ENCODE data around the gene RPTOR.

RPTOR gene

DNA sequence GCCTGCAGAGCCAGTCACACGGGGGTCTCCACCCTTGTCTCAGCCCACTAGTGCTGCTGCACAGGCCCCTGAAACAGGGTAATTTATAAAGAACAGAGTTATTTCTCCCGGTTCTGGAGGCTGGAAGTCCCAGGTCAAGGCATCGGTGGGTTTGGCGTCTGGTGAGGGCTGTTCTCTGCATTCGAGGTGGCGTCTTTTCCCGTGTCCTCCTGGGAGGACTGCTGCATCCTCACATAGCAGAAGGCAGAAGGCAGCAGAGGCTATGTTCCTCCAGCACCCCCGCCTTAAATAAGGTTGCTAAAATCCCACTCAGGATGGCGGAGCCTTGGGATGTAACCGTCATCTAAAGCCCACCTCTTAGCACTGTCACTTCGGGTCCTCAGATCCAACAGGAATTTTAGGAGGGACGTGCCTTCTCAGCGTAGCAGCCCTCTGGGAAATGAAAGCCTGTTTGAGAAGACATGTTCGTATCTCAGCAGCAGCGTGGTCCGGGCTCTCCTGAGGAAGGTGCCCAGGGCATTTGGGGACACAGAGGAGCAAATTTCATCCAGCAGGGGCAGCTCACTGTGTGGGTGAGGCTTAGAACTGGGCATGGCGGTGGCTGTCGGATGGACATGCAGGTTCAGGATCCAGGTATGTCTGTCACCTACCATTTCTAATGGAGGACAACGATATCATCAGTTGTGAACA is 225.4 kb downstream of the RPTOR start:
- DNase-seq, result no peak

DNA sequence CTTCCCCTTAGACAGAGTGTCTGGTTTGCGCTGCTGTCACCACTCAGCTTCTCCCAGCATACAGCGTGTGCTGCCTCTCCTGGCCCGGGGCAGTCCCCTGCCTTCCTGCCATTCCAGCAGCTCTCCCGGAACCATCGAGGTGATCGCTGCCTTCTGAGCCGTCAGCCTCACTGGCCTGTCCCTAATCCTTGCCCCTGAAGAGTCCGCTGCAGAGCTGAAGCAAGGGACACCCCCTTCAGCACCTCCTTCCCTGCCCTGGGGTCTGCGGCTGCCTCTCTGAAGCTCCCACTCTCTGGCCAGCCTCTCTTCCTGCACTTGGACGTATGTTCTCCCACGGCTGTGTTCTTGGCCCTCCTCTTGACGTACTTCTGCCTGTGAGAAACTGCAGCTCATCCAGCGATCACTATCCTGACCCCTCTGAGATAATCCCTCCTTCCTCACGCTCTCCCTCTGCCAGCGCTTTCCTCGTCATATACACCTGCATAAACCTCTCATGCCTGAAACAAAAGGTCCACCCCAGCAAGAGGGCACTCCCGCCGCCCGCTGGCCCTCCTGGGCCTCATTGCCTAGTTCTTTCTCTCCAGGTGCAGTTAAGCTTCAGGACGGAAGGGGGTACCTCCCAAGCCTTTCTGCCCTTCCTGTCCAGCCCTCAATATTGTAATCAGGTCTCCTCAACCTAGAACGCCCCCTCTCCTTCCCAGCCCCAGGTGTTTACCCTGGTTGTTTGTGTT is 226.4 kb downstream of the RPTOR start:
- DNase-seq, result no peak

DNA sequence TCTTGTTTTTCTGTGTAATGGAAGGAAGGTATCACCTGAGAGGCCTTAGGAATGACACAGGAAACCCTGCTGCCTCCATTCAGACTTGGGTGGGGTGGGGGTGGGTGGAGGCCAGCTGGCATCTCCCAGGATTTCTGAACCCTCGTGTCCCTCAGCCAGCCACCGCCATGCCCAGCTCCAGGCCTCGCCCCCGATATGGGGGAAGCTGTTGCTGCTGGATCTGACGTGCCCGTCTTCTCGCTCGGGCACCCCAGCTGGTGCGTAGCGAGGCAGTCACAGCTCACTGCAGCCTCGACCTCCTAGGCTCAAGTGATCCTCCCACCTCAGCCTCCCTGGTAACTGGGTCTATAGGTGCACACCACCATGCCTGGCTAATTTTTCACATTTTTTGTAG is 227.0 kb downstream of the RPTOR start:
- no peak for DNase-seq

DNA sequence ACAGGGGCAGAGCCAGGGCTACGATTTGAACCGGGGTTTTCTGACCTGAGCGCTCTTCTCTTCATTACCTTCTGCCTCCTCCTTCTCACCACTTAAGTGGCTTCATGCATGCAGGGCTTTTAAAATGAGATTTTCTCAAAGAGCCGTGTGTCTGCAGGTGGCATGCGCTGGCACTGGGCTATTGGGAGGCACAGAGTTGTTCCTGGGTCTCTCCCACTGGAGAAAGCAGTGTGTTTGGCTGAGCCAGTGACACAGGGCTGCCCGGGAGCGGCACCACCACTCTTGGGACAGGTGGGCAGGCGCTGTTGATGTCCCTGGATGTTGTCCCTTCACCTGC is 228.2 kb downstream of the RPTOR start:
- no peak for DNase-seq

DNA sequence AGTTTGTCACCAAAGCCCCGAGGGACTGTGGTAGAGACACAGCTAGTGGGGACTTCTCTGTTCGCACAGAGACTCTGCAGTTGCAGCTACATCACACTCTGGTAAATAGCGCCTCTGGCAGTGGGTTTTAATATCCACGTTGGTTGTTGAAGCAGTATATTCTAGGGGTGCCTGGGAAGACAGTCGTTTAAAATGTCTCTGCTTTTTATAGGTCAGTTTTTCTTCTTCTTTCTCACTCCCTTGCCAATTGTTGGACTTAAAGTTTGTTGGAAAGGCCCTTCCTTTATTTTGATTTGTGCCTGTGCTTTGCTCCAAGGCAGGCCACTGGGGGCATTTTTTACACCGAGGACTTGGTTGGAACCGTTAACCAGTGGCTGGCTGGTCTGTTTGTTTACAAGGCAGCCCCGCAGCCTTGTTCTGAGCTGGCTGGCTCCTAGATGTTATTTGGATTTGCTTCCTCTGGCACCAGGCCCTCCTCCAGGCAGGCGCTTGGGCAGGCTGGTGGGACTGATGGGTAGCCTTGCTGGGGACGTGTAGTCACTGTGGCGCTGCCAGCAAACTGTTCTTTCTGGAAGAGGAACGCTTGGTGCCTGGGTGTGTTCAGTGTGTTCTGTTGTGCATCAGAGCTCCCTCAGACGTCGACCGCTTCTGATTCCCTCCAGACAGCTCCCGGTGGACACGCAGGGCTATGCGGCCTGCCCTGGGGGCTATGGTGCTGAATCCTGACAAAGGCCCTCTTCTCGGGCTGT is 228.8 kb downstream of the RPTOR start:
- DNase-seq, result no peak

DNA sequence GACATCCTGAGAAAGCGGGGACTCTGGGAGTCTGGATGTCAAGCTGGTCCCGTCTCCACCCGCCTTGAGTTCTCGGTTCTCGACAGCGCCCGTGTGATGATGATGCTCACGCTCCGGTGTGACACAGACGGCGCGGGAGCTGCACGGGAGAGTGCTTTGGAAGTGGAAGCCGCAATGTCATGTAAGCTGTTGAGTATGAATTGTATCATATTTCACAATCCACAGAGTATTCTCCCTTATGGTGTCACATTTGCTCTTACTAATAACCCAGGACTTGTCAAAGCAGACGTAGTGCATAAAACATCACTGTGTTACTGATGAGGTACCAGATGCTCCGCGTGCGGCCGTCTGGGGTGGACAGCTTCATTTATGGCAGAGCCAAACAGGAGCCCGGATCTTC is 229.5 kb downstream of the RPTOR start:
- peak in 1 of 2 donors; percentile 8 for DNase-seq

DNA sequence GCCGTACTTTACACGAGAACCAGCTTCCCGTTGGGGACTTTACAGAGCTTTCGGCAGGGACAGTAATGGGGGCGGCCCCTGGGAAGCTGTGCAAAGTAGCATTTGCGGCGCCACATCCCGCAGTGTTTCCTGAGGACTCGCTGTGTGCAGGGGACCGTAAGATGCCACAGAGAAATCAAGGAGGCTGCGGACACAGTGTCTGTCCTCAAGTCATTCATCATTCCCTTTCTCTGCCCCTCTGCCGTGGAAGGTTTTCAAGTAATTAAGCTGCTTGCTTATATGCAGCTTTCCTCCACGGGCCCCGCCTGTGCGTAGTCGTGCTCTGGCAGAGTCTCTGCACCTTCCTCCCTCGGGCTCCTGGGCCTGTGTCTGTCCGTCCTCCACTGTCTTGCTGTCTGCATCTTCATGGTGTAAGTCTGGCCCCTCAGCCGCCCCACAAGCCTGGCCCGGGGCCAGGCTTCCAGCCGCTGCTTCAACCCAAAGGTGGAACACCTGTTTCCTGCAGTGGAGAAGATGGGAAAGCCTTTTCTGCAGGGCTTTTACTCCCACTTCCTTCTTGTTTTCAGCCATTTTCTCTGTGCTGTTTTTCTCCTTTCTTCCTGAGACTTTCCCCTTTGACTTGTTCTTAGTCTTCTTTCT is 230.1 kb downstream of the RPTOR start:
- no peak for DNase-seq

DNA sequence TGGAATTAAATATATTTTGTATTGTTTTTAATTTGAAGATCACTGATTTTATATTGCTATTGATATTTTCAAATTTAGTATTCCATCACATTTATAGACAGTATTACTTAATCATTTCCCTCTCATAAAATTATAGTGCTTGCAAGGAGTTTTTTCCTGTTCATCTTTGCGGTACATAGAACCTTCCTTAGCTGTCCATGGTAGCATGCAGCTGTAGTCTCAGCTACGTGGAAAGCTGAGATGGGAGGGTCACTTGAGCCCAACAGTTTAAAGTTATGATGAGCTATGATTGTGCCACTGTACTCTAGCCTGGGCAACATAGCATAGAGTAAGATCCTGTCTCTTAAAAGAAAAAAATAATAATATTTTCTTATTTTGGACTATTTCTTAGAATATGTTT is 231.2 kb downstream of the RPTOR start:
- no peak for DNase-seq

DNA sequence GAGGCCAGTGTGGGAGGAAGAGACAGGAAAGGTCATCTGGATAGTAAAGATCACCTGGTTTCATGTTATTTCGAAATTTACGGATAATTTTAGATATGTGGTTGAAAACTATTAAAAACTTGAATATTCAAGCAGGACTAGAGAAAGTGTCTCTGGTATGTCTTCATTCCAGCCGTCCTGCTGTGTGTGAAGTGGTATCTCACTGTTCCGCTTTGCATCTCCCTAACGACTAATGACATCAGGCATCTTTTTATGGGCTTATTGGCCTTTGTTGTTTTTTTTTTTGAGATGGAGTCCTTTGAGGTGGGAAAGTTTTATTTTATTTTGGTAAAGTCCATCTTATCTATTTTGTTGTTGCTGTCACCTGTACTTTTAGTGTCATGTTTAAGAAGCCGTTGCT is 232.6 kb downstream of the RPTOR start:
- DNase-seq, result no peak

DNA sequence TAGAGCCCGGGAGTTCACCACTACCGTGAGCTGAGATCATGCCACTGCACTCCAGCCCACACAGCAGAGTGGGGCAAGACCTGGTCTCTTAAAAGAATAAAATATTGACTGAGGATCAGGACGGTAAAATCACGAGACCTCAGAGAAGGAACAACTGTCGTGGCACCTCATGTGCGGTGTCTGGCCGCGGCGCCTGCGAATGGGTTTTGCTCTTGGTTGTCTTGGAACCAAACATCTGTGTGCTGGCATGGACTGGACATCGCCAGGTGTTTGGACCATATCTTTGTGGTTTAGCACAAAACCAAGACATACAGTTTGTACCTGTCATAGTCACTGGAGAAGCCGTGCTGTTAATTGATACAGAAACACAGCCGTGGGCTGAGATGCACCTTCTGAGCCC is 234.1 kb downstream of the RPTOR start:
- DNase-seq, result no peak

DNA sequence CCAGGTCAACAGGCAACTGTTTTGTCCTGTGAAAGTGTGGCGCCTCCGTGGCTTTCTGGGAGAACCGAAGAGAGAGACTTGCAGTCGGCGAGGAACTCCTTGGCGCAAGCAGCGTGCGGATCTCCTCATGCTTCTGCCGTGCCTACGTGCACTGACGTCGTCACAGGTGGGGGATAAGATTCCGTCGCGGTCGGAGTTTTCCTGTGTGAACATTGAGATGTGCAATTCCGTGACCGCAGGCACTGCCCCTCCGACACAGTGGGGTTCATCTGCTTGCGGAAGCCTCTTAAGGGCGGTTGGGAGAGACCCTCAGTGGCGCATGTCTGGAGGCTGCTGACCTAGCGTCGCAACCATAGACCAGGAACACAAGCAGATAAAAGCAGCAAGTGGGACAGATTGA is 234.7 kb downstream of the RPTOR start:
- no peak for DNase-seq

DNA sequence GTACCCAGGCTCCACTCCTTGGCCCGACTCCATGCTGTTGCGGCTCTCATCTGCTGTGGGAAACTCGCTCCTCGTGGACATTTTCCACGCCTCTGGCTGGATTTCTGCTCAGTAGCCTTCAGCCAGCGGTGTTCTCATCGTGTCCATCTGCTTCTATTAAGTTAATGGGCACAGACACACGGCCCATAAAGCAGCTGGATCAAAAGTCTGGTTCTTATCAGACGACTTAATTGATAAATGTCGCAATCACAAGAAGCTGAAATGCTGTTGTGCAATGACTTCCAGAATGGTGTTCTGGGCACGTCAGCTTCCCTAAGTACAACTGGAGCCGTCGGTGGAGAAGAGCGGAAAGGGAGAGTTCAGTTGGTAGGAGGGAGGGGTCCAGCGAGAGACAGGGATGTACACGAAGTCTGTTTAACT is 235.3 kb downstream of the RPTOR start:
- DNase-seq, result peak; percentile 61 to 68

DNA sequence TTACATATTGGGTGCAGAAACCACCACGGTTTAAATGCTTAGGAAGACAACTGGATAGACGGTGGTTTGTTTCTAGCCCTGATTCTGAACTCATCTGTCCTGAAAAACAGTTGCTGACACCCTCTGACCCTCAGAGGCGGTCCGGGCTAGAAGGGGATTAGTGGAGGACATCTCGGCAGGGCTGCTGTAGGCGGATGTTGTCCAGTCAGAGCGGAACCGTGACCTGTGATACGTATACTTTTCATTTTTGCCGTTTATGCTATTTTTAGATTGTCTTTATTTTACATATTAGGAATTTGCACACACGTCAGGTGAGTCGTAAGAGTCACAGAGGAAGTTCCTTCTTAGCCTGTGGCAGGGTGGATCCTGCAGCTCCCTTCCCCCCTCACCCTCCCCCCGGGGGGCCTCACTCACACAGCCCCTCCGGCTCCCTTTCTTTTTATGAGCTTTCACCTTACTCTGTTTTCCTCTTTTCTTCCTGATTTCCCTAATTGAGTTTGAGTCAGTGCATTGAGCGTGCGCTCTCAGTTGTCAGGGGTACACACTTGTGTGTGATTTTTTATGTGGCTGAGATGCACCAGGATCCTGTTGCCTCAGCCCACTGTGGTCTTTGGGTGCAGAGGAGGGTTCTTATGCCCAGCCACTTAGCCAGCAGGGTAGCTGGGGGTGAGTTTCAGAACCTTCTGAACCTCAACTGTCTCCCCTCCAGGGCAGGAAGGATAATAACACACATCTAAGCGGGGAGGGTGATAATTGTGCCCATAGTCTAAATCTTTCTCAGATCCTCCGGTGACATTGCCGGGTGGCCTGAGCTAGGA is 236.0 kb downstream of the RPTOR start:
- DNase-seq, result peak in 1 of 2 donors; percentile 38

DNA sequence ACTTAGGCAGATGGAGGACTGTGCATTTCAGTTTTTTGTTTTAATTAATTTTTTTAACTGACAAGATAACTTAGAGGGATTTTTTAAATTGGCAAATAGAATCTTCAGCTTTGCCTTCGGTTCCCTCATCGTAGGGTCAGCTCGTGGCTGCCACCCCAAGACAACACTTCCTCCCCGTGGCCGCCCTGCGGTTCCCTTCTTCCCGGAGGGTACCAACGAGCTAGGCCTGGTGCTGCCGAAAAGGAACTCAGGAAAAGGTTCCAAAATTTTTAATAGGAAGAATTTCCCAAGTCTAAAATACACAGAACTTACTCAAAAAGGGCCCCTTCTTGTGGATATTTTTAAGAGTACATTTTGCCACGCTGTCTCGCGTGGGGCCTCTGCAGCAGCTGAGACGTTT is 236.6 kb downstream of the RPTOR start:
- peak; percentile 56 to 59 for DNase-seq

DNA sequence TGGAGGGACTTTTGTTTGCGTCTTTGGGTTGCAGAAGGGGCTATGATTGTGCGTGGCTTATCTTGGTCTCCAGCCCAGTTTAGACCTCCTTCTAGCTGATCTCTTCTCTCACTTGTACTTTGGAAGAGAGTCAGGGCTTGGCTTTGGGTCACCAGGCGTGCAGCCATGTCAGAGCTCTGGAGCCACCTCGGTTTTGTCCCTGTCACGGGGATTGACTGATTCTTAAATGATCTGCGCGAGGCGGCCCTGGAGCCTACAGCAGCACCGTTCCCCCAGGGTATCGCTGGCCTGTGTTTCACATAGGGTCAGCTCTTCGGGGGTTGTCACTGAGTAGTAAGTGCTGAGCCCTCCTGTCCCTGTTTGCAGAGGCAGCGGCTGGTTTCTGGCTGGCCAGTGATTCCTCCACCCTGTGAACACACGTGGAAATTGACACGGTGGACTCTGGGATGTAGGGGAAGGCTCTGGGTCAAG is 237.2 kb downstream of the RPTOR start:
- DNase-seq, result no peak

DNA sequence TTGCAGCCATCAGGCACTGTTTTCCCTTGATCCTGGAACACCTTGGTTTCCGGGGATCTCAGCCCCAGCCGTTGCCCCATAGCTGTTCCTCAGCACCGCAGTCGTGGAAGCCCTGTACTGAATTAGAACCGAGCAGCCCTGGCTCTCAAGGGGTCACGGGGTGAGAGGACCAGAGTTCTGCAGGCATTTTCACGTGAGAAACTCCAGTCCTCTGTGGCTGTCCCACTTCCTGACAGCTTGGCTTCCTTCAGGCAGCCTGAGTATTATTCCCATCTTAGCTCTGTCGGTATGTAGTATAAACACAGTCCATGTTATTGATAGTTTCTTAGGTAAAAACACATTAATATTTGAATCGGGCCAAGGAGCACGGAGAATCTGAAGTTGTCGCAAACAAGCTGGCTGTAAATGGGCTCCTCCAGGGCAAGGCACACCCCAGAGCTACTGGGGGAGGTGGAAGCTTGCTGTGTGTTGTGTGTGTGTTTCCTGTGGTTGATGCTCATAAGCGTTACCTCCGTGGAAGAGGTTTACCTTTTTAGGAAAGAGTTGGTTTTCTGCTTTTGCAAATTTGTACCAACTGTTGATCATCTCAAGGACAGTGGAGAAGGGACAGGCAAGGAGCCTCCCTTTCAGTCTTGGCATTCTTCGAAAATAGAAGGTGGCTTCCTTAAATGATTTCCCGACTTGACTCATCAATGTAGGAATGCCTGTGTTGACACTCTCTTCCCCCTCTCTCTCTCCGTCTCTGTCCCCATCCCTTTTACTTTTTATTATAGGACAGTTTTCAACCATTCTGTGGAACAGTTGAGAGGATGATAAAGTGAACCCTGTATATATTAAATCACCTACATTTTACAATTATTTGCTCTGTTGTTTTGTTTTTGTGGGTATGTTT is 238.1 kb downstream of the RPTOR start:
- no peak for DNase-seq

DNA sequence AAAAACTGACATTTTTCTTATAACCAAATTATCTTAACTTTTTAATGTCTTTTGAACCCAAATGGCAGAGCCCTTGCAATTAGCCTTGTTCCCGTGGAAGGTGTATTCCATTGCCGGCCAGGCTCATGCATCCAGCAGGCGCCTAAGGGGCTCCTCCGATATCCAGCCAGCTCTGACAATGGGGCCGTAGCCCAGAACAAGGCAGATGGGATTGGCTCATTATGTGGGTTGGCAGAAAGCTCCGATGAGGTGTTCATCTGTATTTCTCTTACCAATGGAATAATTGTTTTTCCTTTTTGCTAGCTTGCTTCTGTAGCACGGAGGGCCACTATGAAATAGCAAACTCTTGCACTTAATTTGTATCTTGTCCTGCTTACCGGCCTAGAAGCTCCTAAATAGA is 238.8 kb downstream of the RPTOR start:
- DNase-seq, result no peak

DNA sequence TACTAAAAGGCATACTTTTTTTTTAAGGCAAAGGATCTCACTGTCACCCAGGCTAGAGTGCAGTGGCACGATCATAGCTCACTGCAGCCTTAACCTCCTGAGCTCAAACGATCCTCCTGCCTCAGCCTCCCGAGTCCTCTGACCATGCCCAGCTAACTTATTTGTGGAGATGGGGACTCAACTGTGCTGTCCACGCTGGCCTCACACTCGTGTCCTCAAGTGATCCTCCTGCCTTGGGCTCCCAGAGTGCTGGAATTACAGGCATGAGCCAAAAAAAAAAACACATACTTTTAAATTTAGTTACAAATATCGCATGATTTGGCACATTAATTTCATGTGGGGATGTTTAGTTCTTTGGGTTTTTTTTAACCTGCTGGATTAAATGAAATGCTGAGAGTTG is 239.3 kb downstream of the RPTOR start:
- no peak for DNase-seq

DNA sequence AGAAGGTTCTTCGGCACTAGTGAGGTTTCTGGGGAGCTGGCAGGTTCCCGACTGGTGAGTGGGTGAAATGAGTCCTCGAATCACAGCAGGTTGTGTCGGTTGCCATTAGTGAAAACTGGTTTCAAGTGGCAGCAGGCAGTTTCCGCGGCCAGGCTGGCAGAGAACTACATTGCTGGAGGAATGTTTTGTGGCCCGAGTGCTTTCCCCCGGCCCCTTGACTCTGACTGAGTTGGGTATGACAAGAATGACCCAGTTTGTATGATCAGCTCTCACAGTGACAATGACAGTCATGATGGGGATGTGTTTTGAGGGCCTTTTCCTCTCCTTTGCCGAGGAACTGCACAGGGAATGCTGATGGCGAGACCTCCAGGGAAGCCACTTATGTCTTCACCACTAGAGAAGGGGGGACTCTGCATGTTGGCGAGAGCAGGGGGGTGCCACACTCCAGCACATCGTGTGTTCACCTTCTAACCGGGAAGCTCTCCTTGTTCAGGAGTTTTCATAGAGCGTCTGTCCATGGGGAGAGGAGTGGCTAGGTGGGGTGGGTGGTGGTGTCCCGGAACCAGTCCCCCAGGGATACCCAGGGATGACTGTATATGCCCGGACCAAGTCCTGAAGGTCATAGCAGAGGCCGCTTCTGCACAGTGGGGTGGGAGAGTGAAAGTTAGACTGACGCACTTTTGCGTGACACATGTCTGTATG is 241.0 kb downstream of the RPTOR start:
- DNase-seq, result no peak

DNA sequence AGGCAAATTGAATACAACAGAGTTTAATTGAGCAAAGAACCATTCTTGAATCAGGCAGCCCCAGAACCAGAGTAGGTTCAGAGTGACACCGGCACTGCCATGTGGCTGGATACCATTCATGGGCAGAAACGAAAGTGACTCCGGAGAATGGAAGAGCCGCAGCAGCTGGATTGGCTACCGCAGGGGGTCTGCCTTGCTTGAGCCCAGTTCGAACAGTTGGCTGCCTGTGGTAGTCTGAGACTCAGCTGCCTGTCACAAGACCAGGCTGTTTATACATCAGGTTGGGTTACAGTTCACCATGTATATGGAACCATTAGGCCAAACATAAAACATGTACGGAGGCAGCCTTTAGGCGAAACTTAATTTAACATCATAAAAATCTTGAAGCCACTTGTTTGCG is 241.8 kb downstream of the RPTOR start:
- DNase-seq, result no peak

DNA sequence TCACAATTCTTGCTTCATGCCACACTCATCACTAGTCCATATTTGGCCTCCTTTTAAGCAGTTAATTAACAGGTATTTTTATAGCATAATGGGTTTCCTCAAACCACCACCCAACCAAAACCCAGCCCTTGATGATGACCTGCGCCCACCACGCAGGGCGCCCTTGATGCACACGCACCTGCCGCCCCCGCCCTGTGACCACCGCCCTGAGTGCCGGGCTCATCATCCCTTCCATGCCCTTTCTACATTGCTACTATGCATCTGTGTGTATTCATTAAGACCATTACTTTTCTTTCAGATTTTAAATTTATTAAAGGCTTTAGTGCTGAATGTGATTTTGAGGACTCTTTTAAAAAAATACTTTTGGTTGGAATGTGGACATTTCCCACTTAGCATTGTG is 242.2 kb downstream of the RPTOR start:
- no peak for DNase-seq
